IMR-90 (cell line): Measurements from ENCODE around the gene COG1. TPM values are rescaled to one million over a fixed set of nuclear protein-coding genes. Genes with fewer than 3 reads are reported as not detected.

ENCODE experiments used
- ATAC-seq: fragments of 200-7000 bp; cut with Tn5 transposase; 2 replicates; pipeline ENCODE4 v1.9.1; 2020; ENCODE audit warnings: low read depth, mild to moderate bottlenecking, moderate library complexity
- BruUV-seq: library from RNA; stranded (reverse); fragments of 400-500 nt; replicated peaks from 2 replicates; lab custom pipeline; 2021; lab: Mats Ljungman, UMichigan
- CTCF ChIA-PET: fragments of 300-600 bp; formaldehyde crosslinking; extraction: SDS; loops from one replicate; lab custom pipeline; 2021; ENCODE audit warnings: antibody characterized with exemption; lab: Yijun Ruan, JAX
- POLR2A ChIA-PET: fragments of 300-600 bp; sonication (Branson Sonifier 250); formaldehyde crosslinking; loops from one replicate; lab custom pipeline; 2022; ENCODE audit warnings: antibody characterized with exemption; ENCODE audit not compliant: unreplicated experiment; lab: Charles Lee
- DNase-seq: peaks from one replicate; pipeline ENCODE4 v3.0.0; 2013
- H2AFZ ChIP-seq: replicated peaks from 2 replicates; pipeline ENCODE3; 2013; ENCODE audit warnings: low read length, mild to moderate bottlenecking; ENCODE audit not compliant: poor library complexity
- H2AK5ac ChIP-seq: 2 replicates; pipeline ENCODE4 v1.6.1; 2013; ENCODE audit warnings: low read depth, low read length, inconsistent platforms
- H2AK9ac ChIP-seq: replicated peaks from 2 replicates; pipeline ENCODE3; 2013; ENCODE audit warnings: mild to moderate bottlenecking, low read depth, low read length, moderate library complexity; ENCODE audit not compliant: poor library complexity
- H2BK120ac ChIP-seq: 2 replicates; pipeline ENCODE4 v1.6.1; 2013; ENCODE audit warnings: low read depth, low read length, inconsistent platforms
- H2BK15ac ChIP-seq: 3 replicates; pipeline ENCODE4 v1.6.1; 2013; ENCODE audit warnings: low read depth, low read length, inconsistent platforms
- H2BK20ac ChIP-seq: 2 replicates; pipeline ENCODE4 v1.6.1; 2013; ENCODE audit warnings: low read depth, mild to moderate bottlenecking, inconsistent platforms, low read length, moderate library complexity
- H2BK5ac ChIP-seq: 2 replicates; pipeline ENCODE4 v1.6.1; 2013; ENCODE audit warnings: mild to moderate bottlenecking, low read depth, low read length, inconsistent platforms; ENCODE audit not compliant: poor library complexity, severe bottlenecking
- H3K14ac ChIP-seq: replicated peaks from 2 replicates; pipeline ENCODE4 v1.6.1; 2013; ENCODE audit warnings: low read depth, low read length, inconsistent platforms
- H3K18ac ChIP-seq: 2 replicates; pipeline ENCODE4 v1.6.1; 2013; ENCODE audit warnings: low read depth, low read length, control low read depth
- H3K23ac ChIP-seq: 2 replicates; pipeline ENCODE4 v1.6.1; 2013; ENCODE audit warnings: low read depth, low read length, inconsistent platforms
- H3K27ac ChIP-seq: 2 replicates; pipeline ENCODE4 v1.5.1; 2013; ENCODE audit warnings: mild to moderate bottlenecking, control low read depth, low read length; ENCODE audit not compliant: insufficient read depth
- H3K27me3 ChIP-seq: 2 replicates; pipeline ENCODE4 v1.6.1; 2013; ENCODE audit warnings: low read length; ENCODE audit not compliant: control insufficient read depth, insufficient read depth
- H3K36me3 ChIP-seq: 2 replicates; pipeline ENCODE4 v1.6.1; 2013; ENCODE audit warnings: low read length, mixed read lengths; ENCODE audit not compliant: control insufficient read depth, insufficient read depth
- H3K4ac ChIP-seq: 2 replicates; pipeline ENCODE4 v1.6.1; 2013; ENCODE audit warnings: low read depth, low read length, inconsistent platforms
- H3K4me1 ChIP-seq: 2 replicates; pipeline ENCODE4 v1.6.1; 2013; ENCODE audit warnings: low read length, mixed read lengths; ENCODE audit not compliant: control insufficient read depth, insufficient read depth
- H3K4me2 ChIP-seq: 2 replicates; pipeline ENCODE4 v1.6.1; 2013; ENCODE audit warnings: low read depth, mild to moderate bottlenecking, control low read depth, low read length, moderate library complexity
- H3K4me3 ChIP-seq: 2 replicates; pipeline ENCODE4 v1.5.1; 2013; ENCODE audit warnings: low read depth, mild to moderate bottlenecking, control low read depth, low read length, moderate library complexity; ENCODE audit not compliant: insufficient read depth
- H3K56ac ChIP-seq: 2 replicates; pipeline ENCODE4 v1.6.1; 2013; ENCODE audit warnings: low read length, inconsistent platforms; ENCODE audit not compliant: insufficient read depth; ENCODE audit errors: extremely low read depth
- H3K79me1 ChIP-seq, 2 experiments: 2 replicates each; pipeline ENCODE4 v1.6.1; 2013; ENCODE audit warnings: low read length in 2 of 2, inconsistent platforms in 1 of 2, low read depth in 1 of 2
- H3K9ac ChIP-seq: 2 replicates; pipeline ENCODE4 v1.6.1; 2013; ENCODE audit warnings: low read depth, low read length, control low read depth
- H3K9me1 ChIP-seq: 2 replicates; pipeline ENCODE4 v1.6.1; 2013; ENCODE audit warnings: low read length, inconsistent platforms; ENCODE audit not compliant: insufficient read depth
- H3K9me3 ChIP-seq: 2 replicates; pipeline ENCODE4 v1.6.1; 2013; ENCODE audit warnings: low read length; ENCODE audit not compliant: control insufficient read depth, insufficient read depth
- H4K20me1 ChIP-seq: 2 replicates; pipeline ENCODE4 v1.6.1; 2013; ENCODE audit warnings: low read length, inconsistent platforms; ENCODE audit not compliant: insufficient read depth
- H4K5ac ChIP-seq: 2 replicates; pipeline ENCODE4 v1.6.1; 2013; ENCODE audit warnings: mild to moderate bottlenecking, low read depth, low read length, control low read depth
- H4K8ac ChIP-seq, 2 experiments: 2 replicates each; pipeline ENCODE4 v1.6.1; 2013; ENCODE audit warnings: low read depth in 2 of 2, low read length in 2 of 2, control low read depth in 1 of 2, inconsistent platforms in 1 of 2
- H4K91ac ChIP-seq: 2 replicates; pipeline ENCODE4 v1.6.1; 2013; ENCODE audit warnings: low read depth, low read length, inconsistent platforms; ENCODE audit not compliant: insufficient read depth
- CEBPB ChIP-seq: IDR thresholded peaks from 2 replicates; pipeline ENCODE4 v1.6.1; 2012; ENCODE audit warnings: low read depth, low read length, improper control_type of control experiment
- CHD1 ChIP-seq: IDR thresholded peaks from 2 replicates; pipeline ENCODE4 v1.6.1; 2012; ENCODE audit warnings: low read depth, low read length, improper control_type of control experiment
- FOS ChIP-seq: fragments of 150-350 bp; IDR thresholded peaks from 2 replicates; pipeline ENCODE4 v1.6.1; 2016; ENCODE audit warnings: low read depth, low read length
- MAZ ChIP-seq: IDR thresholded peaks from 2 replicates; pipeline ENCODE4 v1.6.1; 2012; ENCODE audit warnings: low read depth, mild to moderate bottlenecking, low read length, improper control_type of control experiment, moderate library complexity, borderline replicate concordance
- POLR2A ChIP-seq: IDR thresholded peaks from 2 replicates; pipeline ENCODE4 v1.6.1; 2012; ENCODE audit warnings: mild to moderate bottlenecking, low read depth, low read length
- RCOR1 ChIP-seq: IDR thresholded peaks from 2 replicates; pipeline ENCODE4 v1.6.1; 2012; ENCODE audit warnings: mild to moderate bottlenecking, low read length, improper control_type of control experiment; ENCODE audit not compliant: insufficient replicate concordance
- RFX5 ChIP-seq: IDR thresholded peaks from 2 replicates; pipeline ENCODE4 v1.8.0; 2012; ENCODE audit warnings: low read depth, mild to moderate bottlenecking, low read length, moderate library complexity
- WGBS, 2 experiments: methylation state at CpG; one replicate each; pipeline versions ENCODE4 v1.1.5 to v1.1.7; 2013; ENCODE audit warnings: missing lambda C conversion rate in 2 of 2; ENCODE audit not compliant: insufficient read length in 1 of 2; ENCODE audit errors: extremely low coverage in 2 of 2; 5-methylcytosine and 5-hydroxymethylcytosine counted together
- dilution Hi-C: fragments of 300-500 bp; cut with HindIII; formaldehyde crosslinking; loops from one replicate; pipeline ENCODE4 v1.14.3; 2018; ENCODE audit warnings: low sequenced_read_pairs; ENCODE audit not compliant: unreplicated experiment
- in situ Hi-C: fragments of 300-500 bp; cut with MboI; formaldehyde crosslinking; loops from 3 replicates; pipeline ENCODE4 v1.14.3; 2019; ENCODE audit warnings: low sequenced_read_pairs, inconsistent platforms, mixed read lengths
- intact Hi-C: fragments of 100-400 bp; cut with micrococcal nuclease; formaldehyde crosslinking; loops from 2 replicates; pipeline ENCODE4 v1.10.0; 2022
- polyA plus RNA-seq, 3 experiments: library from polyadenylated mRNA; depleted of rRNA; stranded (reverse); fragments of >200 nt; gene quantifications; 2 replicates each; pipeline ENCODE4 v1.2.3, GENCODE V29; 2012; ENCODE audit warnings: low replicate concordance in 1 of 3
- total RNA-seq: library from RNA; depleted of rRNA; stranded (reverse); fragments of >200 nt; gene quantifications from 2 replicates; pipeline ENCODE4 v1.2.3, GENCODE V29; 2012

The COG1 gene
- total and polyA plus RNA-seq, 2 of the 4 experiments (the other 2 are of a cell fraction), result 18.3 to 35.1 TPM

- Histone ChIP-seq H3K18ac (no peak overlapping the region), H2BK15ac (no peak overlapping the region), H3K56ac (no peak overlapping the region), H4K5ac (no peak overlapping the region), H3K4me1 (peaks cover 5% of the 10 kb centered on the region), H3K9ac (no peak overlapping the region), H2AFZ (no peak overlapping the region), H4K91ac (no peak overlapping the region), H3K36me3 (peaks cover 90% of the 10 kb centered on the region), H3K27me3 (no peaks in the 10 kb centered on the region), H3K9me1 (peaks cover 20% of the 10 kb centered on the region), H3K4me3 (no peak overlapping the region), H2AK5ac (no peak overlapping the region), H2BK5ac (no peak overlapping the region), H3K23ac (no peak overlapping the region), H2BK20ac (no peak overlapping the region), H4K8ac (no peak overlapping the region), H3K27ac (no peak overlapping the region), H2BK120ac (no peak overlapping the region), H3K4ac (no peak overlapping the region), H3K14ac (no peak overlapping the region), H4K20me1 (peaks cover 17% of the 10 kb centered on the region), H2AK9ac (no peak overlapping the region), H3K79me1 (peaks cover 63 to 79% of the 10 kb centered on the region in 2 experiments), H3K9me3 (no peaks in the 10 kb centered on the region), H3K4me2 (no peak overlapping the region)
- 78% methylated on average over 9 of the region's 19 CpGs; no CpG with 5 or more reads in 1 of the 2 experiments for WGBS, 2 experiments
- DNase-seq (no peak), ATAC-seq (no peak; the same call in 1 of the 2 replicates)
- dilution Hi-C loops, result no loop called here
- intact Hi-C loops, result no loop called here
- no peak for TF ChIP-seq POLR2A
- TF ChIP-seq MAZ, result no peak
- no peak for TF ChIP-seq RCOR1
- TF ChIP-seq CHD1, result no peak
- 0 out of 2 replicates have a peak, but pooled peaks have one; percentile 53 for TF ChIP-seq FOS
- no peak for TF ChIP-seq CEBPB
- no peak for TF ChIP-seq RFX5
- in situ Hi-C loops, result loop anchor here (25.0 kb wide), 1 partner anchor 814 kb away; no protein-coding TSS in a partner anchor
- POLR2A ChIA-PET, result no interaction called here
- CTCF ChIA-PET, result interaction anchor here (0.5 to 1.2 kb wide), 3 partner anchors 65 to 645 kb away, joined by 3 to 4 read pairs (median 4); no protein-coding TSS in a partner anchor
- no TSS peak for BruUV-seq
Observed at GRCh38 chr17:73201215-73202069, 8.6 kb downstream of the COG1 start.
